Ovary (tissue), 9 donors: ENCODE results near the gene METTL16. TPM values are rescaled to one million over a fixed set of nuclear protein-coding genes. Genes with fewer than 3 reads are reported as not detected.
A peak's percentile ranks its signal among the peaks of the same experiment; 100 is the strongest.

ENCODE experiments used
- DNase-seq, 5 donors: peaks; one replicate each; pipeline ENCODE4 v3.0.0-alpha.2; 2019 to 2020
- H3K27ac ChIP-seq, 2 donors: fragments of 200-600 bp; one replicate each; pipeline versions ENCODE4 v1.5.1 to v1.8.0; 2019 to 2022
- H3K27me3 ChIP-seq: fragments of 200-600 bp; one replicate; pipeline ENCODE4 v1.8.0; 2022
- H3K36me3 ChIP-seq: fragments of 200-600 bp; sonication (generic); one replicate; pipeline ENCODE4 v1.5.1; 2019
- H3K4me1 ChIP-seq: one replicate; pipeline ENCODE4 v1.8.1; 2013; ENCODE audit warnings: mild to moderate bottlenecking, moderate library complexity; ENCODE audit not compliant: insufficient read depth
- H3K4me3 ChIP-seq: fragments of 200-600 bp; sonication (generic); one replicate; pipeline ENCODE4 v1.5.1; 2017
- H3K9me3 ChIP-seq, 2 donors: fragments of 200-600 bp in 1 of 2; sonication (generic) in 1 of 2; one replicate each; pipeline versions ENCODE4 v1.5.1 to v1.8.1; 2013 to 2019; ENCODE audit warnings: mild to moderate bottlenecking in 1 of 2, moderate library complexity in 1 of 2
- EP300 ChIP-seq: sonication (generic); formaldehyde crosslinking; IDR thresholded peaks from one replicate; pipeline ENCODE4 v1.6.1; 2017; ENCODE audit warnings: antibody characterized with exemption
- POLR2A ChIP-seq: fragments of 450-650 bp; IDR thresholded peaks from one replicate; pipeline ENCODE4 v1.6.1; 2017; ENCODE audit warnings: antibody characterized with exemption, mild to moderate bottlenecking, moderate library complexity
- WGBS, 3 donors: extraction: QIAGEN DNeasy Blood & Tissue Kit in 1 of 3; methylation state at CpG; one replicate each; pipeline versions ENCODE4 v1.1.5 to v1.1.7; 2013 to 2017; 5-methylcytosine and 5-hydroxymethylcytosine counted together
- intact Hi-C, 4 donors: fragments of 100-400 bp; cut with DNase I; formaldehyde crosslinking; loops; one replicate each; pipeline versions ENCODE4 v1.11.0 to v1.15.1; 2022 to 2023
- polyA plus RNA-seq, 2 donors: library from polyadenylated mRNA; stranded (reverse); fragments of 200-250 nt in 1 of 2; fragments of 350-450 nt in 1 of 2; fragmentation: Illumina TruSeq in 1 of 2; extraction: RNeasy Lipid Tissue Mini Kit (QIAGEN cat#74804) in 1 of 2; gene quantifications; one replicate each; pipeline ENCODE4 v1.2.3, GENCODE V29; 2013 to 2014
- total RNA-seq, 7 donors: library from RNA; depleted of rRNA in 2 of 7; stranded (reverse); fragments of >200 nt in 2 of 7; fragmentation: NEBNext Ultra II Directional in 3 of 7; extraction: Animal tissue kit (Norgen Biotek cat#: 25700) in 3 of 7; gene quantifications; one replicate each; pipeline versions ENCODE4 v1.1.0 to v1.2.4, GENCODE V29; 2016 to 2023
- TF ChIP-seq, protein P1 (sequence below), 3 donors: fragments of 450-650 bp in 2 of 3; fragments of 200-600 bp in 1 of 3; IDR thresholded peaks; one replicate each; pipeline versions ENCODE4 v1.5.1 to v1.8.0; 2016 to 2022; ENCODE audit warnings: antibody characterized with exemption in 3 of 3, mild to moderate bottlenecking in 1 of 3
- donor health status: DM: no; HTN: no; CAD: no; lungs with moderate emphysema.
- donor health status: DM: no; HTN: no; CAD: no.
- donor health status: Bipolar disorder and iron deficiency.
- donor health status: DM: yes; HTN: yes; CAD: no.
- donor health status: DM: no; HTN: no; CAD: no.
- donor health status: DM: yes; HTN: yes; CAD: no.

METTL16 gene
- total and polyA plus RNA-seq, 9 donors = 18.4 to 69.1 (median 38.8) TPM

- H3K4me3 ChIP-seq = no peak overlapping the region
- TF ChIP-seq EP300 (no peak), POLR2A (no peak)
- TF ChIP-seq, protein P1, sequence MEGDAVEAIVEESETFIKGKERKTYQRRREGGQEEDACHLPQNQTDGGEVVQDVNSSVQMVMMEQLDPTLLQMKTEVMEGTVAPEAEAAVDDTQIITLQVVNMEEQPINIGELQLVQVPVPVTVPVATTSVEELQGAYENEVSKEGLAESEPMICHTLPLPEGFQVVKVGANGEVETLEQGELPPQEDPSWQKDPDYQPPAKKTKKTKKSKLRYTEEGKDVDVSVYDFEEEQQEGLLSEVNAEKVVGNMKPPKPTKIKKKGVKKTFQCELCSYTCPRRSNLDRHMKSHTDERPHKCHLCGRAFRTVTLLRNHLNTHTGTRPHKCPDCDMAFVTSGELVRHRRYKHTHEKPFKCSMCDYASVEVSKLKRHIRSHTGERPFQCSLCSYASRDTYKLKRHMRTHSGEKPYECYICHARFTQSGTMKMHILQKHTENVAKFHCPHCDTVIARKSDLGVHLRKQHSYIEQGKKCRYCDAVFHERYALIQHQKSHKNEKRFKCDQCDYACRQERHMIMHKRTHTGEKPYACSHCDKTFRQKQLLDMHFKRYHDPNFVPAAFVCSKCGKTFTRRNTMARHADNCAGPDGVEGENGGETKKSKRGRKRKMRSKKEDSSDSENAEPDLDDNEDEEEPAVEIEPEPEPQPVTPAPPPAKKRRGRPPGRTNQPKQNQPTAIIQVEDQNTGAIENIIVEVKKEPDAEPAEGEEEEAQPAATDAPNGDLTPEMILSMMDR (IDR thresholded peaks at IDR 0.05) = no peak
- intact Hi-C loops = loop anchor here in 2 of 4 donors (5.0 to 10.0 kb wide), 2 partner anchors 38 to 305 kb away; no protein-coding TSS in a partner anchor
- 74 to 79% (median 77%) methylated on average over 25 of the region's 25 CpGs for WGBS, 3 donors
- H3K4me1 ChIP-seq = peaks cover 3% of the 10 kb centered on the region
- H3K9me3 ChIP-seq = no peaks in the 10 kb centered on the region
- no peaks in the 10 kb centered on the region for H3K36me3 ChIP-seq
- DNase-seq = peak in 1 of 5 donors; percentile 42
- no peaks in the 10 kb centered on the region for H3K27me3 ChIP-seq
- no peak overlapping the region for H3K27ac ChIP-seq
Measured at GRCh38 chr17:2379489-2380225, 132.0 kb downstream of the METTL16 start.

- TF ChIP-seq EP300 = no peak
- TF ChIP-seq POLR2A = no peak
- TF ChIP-seq, protein P1 (IDR thresholded peaks at IDR 0.05) = no peak
- H3K27me3 ChIP-seq = no peaks in the 10 kb centered on the region
- WGBS, 3 donors = 79 to 83% (median 82%) methylated on average over 11 of the region's 11 CpGs
- intact Hi-C loops = no loop called here
- H3K9me3 ChIP-seq = no peaks in the 10 kb centered on the region
- DNase-seq = no peak
- no peak overlapping the region for H3K27ac ChIP-seq
- no peaks in the 10 kb centered on the region for H3K4me1 ChIP-seq
- no peaks in the 10 kb centered on the region for H3K36me3 ChIP-seq
- no peak overlapping the region for H3K4me3 ChIP-seq
Measured at GRCh38 chr17:2378905-2379304, 132.8 kb downstream of the METTL16 start.

DNA sequence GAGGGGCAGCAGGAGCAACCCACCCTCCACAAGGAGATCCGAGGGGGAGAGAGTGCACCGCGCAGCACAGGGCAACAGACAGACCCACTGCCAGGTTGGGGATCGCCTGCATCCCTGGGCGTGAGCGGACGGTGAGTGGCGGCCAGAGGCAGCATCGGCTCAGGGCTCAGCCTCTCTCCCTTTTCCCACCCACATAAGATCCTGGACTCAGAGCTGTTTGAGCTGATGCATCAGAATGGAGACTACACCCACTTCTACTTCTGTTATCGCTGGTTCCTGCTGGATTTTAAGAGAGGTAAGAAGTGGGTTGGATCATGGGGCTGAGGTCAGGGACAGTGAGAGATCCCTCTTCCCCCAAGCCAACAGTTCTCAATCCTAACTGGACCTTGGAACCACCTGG, 134.0 kb downstream of the METTL16 start:
- no peak for DNase-seq
- 71 to 77% (median 73%) methylated on average over 10 of the region's 10 CpGs for WGBS, 3 donors
- Histone ChIP-seq H3K27me3 (no peaks in the 10 kb centered on the region), H3K4me1 (no peaks in the 10 kb centered on the region), H3K27ac (no peak overlapping the region), H3K4me3 (no peak overlapping the region), H3K9me3 (no peaks in the 10 kb centered on the region), H3K36me3 (no peaks in the 10 kb centered on the region)
- TF ChIP-seq POLR2A = no peak
- TF ChIP-seq EP300 = no peak
- TF ChIP-seq, protein P1 (IDR thresholded peaks at IDR 0.05) = no peak
- intact Hi-C loops = no loop called here

DNA sequence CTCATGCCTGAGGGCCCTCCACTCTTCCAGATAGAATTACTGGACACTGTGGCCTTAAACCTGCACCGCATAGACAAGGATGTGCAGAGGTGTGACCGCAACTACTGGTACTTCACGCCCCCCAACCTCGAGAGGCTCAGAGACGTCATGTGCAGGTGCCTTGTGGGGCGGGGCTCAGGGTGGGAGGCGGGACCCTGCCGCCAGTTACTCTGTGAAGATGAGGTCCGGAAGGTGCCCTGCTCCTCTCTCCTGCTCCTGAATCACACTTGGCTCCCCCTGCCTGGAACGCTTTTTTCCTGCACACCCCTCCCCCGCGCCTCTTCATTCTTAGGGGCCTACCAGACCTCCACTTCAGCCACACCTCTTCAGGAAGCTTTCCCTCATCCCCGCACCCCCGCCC, 135.6 kb downstream of the METTL16 start:
- no peak for TF ChIP-seq EP300
- TF ChIP-seq, protein P1 (IDR thresholded peaks at IDR 0.05) = no peak
- no peak for TF ChIP-seq POLR2A
- no peak for DNase-seq
- Histone ChIP-seq H3K4me1 (no peaks in the 10 kb centered on the region), H3K4me3 (no peak overlapping the region), H3K9me3 (no peaks in the 10 kb centered on the region), H3K27ac (no peak overlapping the region), H3K27me3 (no peaks in the 10 kb centered on the region), H3K36me3 (no peaks in the 10 kb centered on the region)
- 86 to 88% (median 87%) methylated on average over 14 of the region's 14 CpGs for WGBS, 3 donors
- intact Hi-C loops = no loop called here
